Measurements from ENCODE around the gene CHST3.

CHST3 gene

GRCh38 chr10:72008096-72008981 is 44.1 kb downstream of the CHST3 start:
- DNase-seq (ENCODE audit: insufficient read length, low spot score), result no peak
- TF ChIP-seq POLR2A (IDR thresholded peaks at IDR 0.05; ENCODE audit: low read depth, low read length), result no peak
- no peak for TF ChIP-seq TAF1 (IDR thresholded peaks at IDR 0.05; ENCODE audit: low read depth, low read length)
- TF ChIP-seq SPI1 (IDR thresholded peaks at IDR 0.05; ENCODE audit: low read depth, low read length), result no peak
- no peak for TF ChIP-seq PAX5 (IDR thresholded peaks at IDR 0.05; ENCODE audit: insufficient read depth, low read length, severe bottlenecking)
- TF ChIP-seq POLR2AphosphoS5 (IDR thresholded peaks at IDR 0.05; ENCODE audit: low read depth, low read length), result no peak
- no peak for FAIRE-seq

GRCh38 chr10:72009051-72009424 is 44.8 kb downstream of the CHST3 start:
- no peak for FAIRE-seq
- no peak for DNase-seq (ENCODE audit: insufficient read length, low spot score)
- no peak for TF ChIP-seq SPI1 (IDR thresholded peaks at IDR 0.05; ENCODE audit: low read depth, low read length)
- no peak for TF ChIP-seq PAX5 (IDR thresholded peaks at IDR 0.05; ENCODE audit: insufficient read depth, low read length, severe bottlenecking)
- no peak for TF ChIP-seq POLR2AphosphoS5 (IDR thresholded peaks at IDR 0.05; ENCODE audit: low read depth, low read length)
- TF ChIP-seq POU2F2 (IDR thresholded peaks at IDR 0.05; ENCODE audit: low read depth, low read length), result no peak
- no peak for TF ChIP-seq TAF1 (IDR thresholded peaks at IDR 0.05; ENCODE audit: low read depth, low read length)

- TF ChIP-seq SPI1 (IDR thresholded peaks at IDR 0.05; ENCODE audit: low read depth, low read length) (no peak), POLR2AphosphoS5 (IDR thresholded peaks at IDR 0.05; ENCODE audit: low read depth, low read length) (no peak), PAX5 (IDR thresholded peaks at IDR 0.05; ENCODE audit: insufficient read depth, low read length, severe bottlenecking) (no peak), POU2F2 (IDR thresholded peaks at IDR 0.05; ENCODE audit: low read depth, low read length) (no peak), TAF1 (IDR thresholded peaks at IDR 0.05; ENCODE audit: low read depth, low read length) (no peak), POLR2A (IDR thresholded peaks at IDR 0.05; ENCODE audit: low read depth, low read length) (no peak)
- DNase-seq (ENCODE audit: insufficient read length, low spot score) (no peak), FAIRE-seq (no peak)
These were observed 45.4 kb downstream of the CHST3 start for GRCh38 chr10:72009425-72010081.

- no peak for FAIRE-seq
- DNase-seq (ENCODE audit: insufficient read length, low spot score), result no peak
These were observed 46.2 kb downstream of the CHST3 start for GRCh38 chr10:72010234-72010973.

GRCh38 chr10:72011016-72011415 is 46.8 kb downstream of the CHST3 start:
- FAIRE-seq (no peak), DNase-seq (ENCODE audit: insufficient read length, low spot score) (no peak)
- TF ChIP-seq TAF1 (IDR thresholded peaks at IDR 0.05; ENCODE audit: low read depth, low read length) (no peak), PAX5 (IDR thresholded peaks at IDR 0.05; ENCODE audit: insufficient read depth, low read length, severe bottlenecking) (no peak), SPI1 (IDR thresholded peaks at IDR 0.05; ENCODE audit: low read depth, low read length) (no peak), POLR2AphosphoS5 (IDR thresholded peaks at IDR 0.05; ENCODE audit: low read depth, low read length) (no peak), POU2F2 (IDR thresholded peaks at IDR 0.05; ENCODE audit: low read depth, low read length) (no peak), POLR2A (IDR thresholded peaks at IDR 0.05; ENCODE audit: low read depth, low read length) (no peak)

More at GRCh38 chr10:72010234-72010973, 46.2 kb downstream of the CHST3 start:
- TF ChIP-seq POLR2AphosphoS5 (IDR thresholded peaks at IDR 0.05; ENCODE audit: low read depth, low read length) (no peak), SPI1 (IDR thresholded peaks at IDR 0.05; ENCODE audit: low read depth, low read length) (no peak), TAF1 (IDR thresholded peaks at IDR 0.05; ENCODE audit: low read depth, low read length) (no peak), POLR2A (IDR thresholded peaks at IDR 0.05; ENCODE audit: low read depth, low read length) (no peak), POU2F2 (IDR thresholded peaks at IDR 0.05; ENCODE audit: low read depth, low read length) (no peak), PAX5 (IDR thresholded peaks at IDR 0.05; ENCODE audit: insufficient read depth, low read length, severe bottlenecking) (no peak)

- no peak for TF ChIP-seq PAX5 (IDR thresholded peaks at IDR 0.05; ENCODE audit: insufficient read depth, low read length, severe bottlenecking)
- no peak for TF ChIP-seq TAF1 (IDR thresholded peaks at IDR 0.05; ENCODE audit: low read depth, low read length)
- FAIRE-seq, result no peak
These were observed 47.3 kb downstream of the CHST3 start for GRCh38 chr10:72011468-72011867.

GRCh38 chr10:72011976-72012512 is 47.8 kb downstream of the CHST3 start:
- TF ChIP-seq TAF1 (IDR thresholded peaks at IDR 0.05; ENCODE audit: low read depth, low read length) (no peak), SPI1 (IDR thresholded peaks at IDR 0.05; ENCODE audit: low read depth, low read length) (no peak), POU2F2 (IDR thresholded peaks at IDR 0.05; ENCODE audit: low read depth, low read length) (no peak), POLR2A (IDR thresholded peaks at IDR 0.05; ENCODE audit: low read depth, low read length) (no peak), PAX5 (IDR thresholded peaks at IDR 0.05; ENCODE audit: insufficient read depth, low read length, severe bottlenecking) (no peak), POLR2AphosphoS5 (IDR thresholded peaks at IDR 0.05; ENCODE audit: low read depth, low read length) (no peak)
- FAIRE-seq (no peak), DNase-seq (ENCODE audit: insufficient read length, low spot score) (no peak)

More at GRCh38 chr10:72011468-72011867, 47.3 kb downstream of the CHST3 start:
- no peak for DNase-seq (ENCODE audit: insufficient read length, low spot score)

GRCh38 chr10:72012796-72013195 is 48.6 kb downstream of the CHST3 start:
- no peak for TF ChIP-seq POU2F2 (IDR thresholded peaks at IDR 0.05; ENCODE audit: low read depth, low read length)
- no peak for TF ChIP-seq POLR2AphosphoS5 (IDR thresholded peaks at IDR 0.05; ENCODE audit: low read depth, low read length)
- TF ChIP-seq TAF1 (IDR thresholded peaks at IDR 0.05; ENCODE audit: low read depth, low read length), result no peak
- TF ChIP-seq POLR2A (IDR thresholded peaks at IDR 0.05; ENCODE audit: low read depth, low read length), result no peak
- TF ChIP-seq SPI1 (IDR thresholded peaks at IDR 0.05; ENCODE audit: low read depth, low read length), result no peak
- no peak for TF ChIP-seq PAX5 (IDR thresholded peaks at IDR 0.05; ENCODE audit: insufficient read depth, low read length, severe bottlenecking)
- FAIRE-seq, result no peak
- DNase-seq (ENCODE audit: insufficient read length, low spot score), result no peak
